Measurements from ENCODE around the gene TFG.
"Not testable (repeated sequence)": the region's sequence is repeated elsewhere in the genome, so short reads cannot be mapped to it uniquely, and the experiment has no call there.

TFG gene

DNA sequence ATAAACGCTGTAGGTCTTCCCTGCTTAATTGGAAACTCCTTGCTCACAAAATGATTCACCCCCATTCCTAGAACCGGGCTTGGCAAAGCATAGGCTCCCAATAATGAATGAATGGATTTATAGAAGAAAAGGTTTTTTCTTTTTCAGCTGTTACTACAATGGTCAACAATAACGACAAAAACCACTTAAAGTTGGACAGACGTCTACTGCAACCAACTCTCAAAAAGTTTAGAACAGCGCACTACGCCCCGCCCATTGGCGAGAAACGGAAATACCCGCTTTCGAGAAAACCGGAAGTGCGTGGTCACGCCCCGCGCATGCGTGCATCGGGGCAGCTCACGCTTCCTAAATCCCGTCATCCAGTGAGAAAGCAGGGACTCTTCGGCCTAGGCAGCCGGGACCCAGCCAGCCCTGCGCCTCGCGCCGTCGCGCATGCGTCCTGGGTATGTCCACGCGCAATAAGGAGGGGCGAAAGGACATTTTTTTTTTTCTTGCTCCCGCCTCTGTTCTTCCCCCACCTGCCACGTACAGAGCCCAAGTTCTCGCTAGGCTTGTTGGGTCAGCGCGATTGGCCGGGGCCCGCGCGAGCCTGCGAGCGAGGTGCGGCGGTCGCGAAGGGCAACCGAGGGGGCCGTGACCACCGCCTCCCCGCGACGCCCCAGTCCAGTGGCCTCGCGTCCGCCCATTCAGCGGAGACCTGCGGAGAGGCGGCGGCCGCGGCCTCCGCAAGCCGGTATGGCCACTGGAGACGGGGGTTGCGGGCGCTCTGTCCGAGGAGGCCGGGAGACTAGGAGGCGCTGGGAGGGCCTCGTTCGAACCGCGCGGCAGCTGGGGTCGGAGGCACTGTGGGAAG, at the start of gene TFG:
TSS of gene TFG (plus strand) at position 506 of the 853 bp plus-strand sequence. CDS start 4,192 bp downstream, outside the sequence.
- DNase-seq (ENCODE audit: low read depth, low spot score) = peak; percentile 100

GRCh38 chr3:100661294-100661693, 48.0 kb upstream of the TFG start:
- not testable (repeated sequence) for DNase-seq (ENCODE audit: low read depth, low spot score)

DNA sequence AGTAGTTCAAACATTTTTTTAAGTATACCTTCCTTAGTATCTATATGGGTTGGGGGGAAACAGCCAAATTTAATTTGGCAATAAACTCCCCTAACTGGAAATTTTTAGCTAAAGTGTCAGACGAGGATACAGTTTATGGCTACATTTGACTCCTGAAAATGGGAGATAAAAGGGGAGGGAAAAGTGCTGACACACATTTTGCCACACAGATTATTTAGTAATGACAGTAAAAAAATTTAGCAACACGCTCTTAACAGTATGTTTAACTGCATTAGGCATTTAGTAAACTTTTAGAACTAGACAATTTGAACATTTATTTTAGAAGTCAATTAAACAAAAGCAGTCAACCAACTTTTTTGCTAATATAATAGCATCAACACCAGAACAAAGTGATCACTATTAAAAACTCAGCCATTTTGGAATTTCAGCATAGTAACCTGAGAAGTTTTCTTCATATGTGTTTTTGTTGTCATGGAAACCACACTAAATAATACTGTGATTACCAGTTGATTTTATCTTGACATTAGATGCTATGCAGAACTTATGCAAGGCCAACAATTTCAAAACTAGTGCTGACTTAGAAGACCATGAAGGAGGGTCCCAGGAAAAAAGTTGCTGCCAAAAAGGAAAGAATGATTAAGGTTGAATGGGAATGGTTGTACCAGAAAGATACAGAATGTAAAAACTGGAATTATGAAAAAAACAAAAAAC, 47.0 kb upstream of the TFG start:
- no peak for DNase-seq (ENCODE audit: low read depth, low spot score)

- DNase-seq (ENCODE audit: low read depth, low spot score) = no peak
Observed at GRCh38 chr3:100665230-100665629, 44.1 kb upstream of the TFG start.

DNA sequence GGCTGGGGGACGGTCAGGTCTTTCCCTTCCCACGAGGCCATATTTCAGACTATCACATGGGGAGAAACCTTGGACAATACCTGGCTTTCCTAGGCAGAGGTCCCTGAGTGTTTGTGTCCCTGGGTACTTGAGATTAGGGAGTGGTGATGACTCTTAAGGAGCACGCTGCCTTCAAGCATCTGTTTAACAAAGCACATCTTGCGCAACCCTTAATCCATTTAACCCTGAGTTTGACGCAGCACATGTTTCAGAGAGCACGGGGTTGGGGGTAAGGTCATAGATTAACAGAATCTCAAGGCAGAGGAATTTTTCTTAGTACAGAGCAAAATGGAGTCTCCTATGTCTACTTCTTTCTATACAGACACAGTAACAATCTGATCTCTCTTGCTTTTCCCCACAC, 42.6 kb upstream of the TFG start:
- DNase-seq (ENCODE audit: low read depth, low spot score) = not testable (repeated sequence)

GRCh38 chr3:100667316-100667715, 42.0 kb upstream of the TFG start:
- DNase-seq (ENCODE audit: low read depth, low spot score) = not testable (repeated sequence)

GRCh38 chr3:100670995-100671394, 38.3 kb upstream of the TFG start:
- not testable (repeated sequence) for DNase-seq (ENCODE audit: low read depth, low spot score)

DNA sequence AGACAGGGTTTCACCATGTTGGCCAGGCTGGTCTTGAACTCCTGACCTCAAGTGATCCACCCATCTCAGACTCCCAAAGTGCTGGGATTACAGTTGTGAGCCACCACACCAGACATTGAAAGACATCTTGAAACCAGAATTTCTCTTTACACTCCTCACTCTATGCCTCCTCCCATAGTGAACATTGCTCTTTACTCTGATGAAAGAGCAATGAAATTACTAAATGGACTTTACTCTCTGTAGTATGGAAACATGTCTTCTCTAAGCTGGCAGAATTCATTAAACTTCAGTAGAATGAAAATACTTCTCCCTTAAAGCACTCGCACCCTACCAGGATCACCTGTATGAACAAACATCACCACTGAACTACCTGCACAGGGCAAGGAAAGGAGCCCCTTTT, 27.8 kb upstream of the TFG start:
- no peak for DNase-seq (ENCODE audit: low read depth, low spot score)

DNA sequence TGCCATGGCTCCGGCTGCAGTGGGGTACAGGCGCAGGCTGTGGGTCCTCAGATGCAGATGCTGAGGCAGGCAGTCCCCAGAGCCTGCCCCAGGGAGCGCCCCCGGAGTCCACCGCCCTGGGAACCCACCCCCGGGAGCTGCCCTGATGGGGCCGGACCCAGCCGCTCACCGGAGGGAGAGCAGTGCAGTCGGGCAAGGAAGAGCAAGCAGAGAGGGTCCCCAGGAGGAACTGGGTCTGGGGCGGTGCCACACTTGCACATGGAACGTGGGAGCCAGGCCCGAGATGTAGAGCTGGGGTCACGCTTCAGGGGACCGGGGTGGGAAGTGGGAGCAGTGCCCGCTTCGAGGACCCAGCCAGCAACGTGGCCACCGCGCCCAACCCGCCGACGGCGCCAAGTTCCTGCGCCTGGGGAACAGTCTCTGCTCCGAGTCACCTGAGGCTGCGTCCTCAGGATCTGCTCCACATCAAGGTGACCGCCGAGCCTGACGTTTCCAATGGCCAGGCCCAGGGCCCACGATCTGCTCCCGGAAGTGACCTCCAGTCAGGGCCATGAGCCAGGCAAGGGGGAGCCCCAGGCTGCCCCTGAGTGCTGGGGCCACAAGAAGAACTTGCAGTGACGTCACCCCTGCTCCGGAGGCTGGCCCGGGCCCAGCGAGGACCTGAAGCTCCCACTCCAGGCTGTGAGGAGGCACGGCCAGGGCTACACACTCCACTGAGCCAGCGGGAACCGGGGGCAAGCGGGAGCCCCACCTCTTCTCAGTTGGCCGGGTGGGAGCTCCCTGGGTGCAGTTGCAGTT, 27.0 kb upstream of the TFG start:
- no peak for DNase-seq (ENCODE audit: low read depth, low spot score)

DNA sequence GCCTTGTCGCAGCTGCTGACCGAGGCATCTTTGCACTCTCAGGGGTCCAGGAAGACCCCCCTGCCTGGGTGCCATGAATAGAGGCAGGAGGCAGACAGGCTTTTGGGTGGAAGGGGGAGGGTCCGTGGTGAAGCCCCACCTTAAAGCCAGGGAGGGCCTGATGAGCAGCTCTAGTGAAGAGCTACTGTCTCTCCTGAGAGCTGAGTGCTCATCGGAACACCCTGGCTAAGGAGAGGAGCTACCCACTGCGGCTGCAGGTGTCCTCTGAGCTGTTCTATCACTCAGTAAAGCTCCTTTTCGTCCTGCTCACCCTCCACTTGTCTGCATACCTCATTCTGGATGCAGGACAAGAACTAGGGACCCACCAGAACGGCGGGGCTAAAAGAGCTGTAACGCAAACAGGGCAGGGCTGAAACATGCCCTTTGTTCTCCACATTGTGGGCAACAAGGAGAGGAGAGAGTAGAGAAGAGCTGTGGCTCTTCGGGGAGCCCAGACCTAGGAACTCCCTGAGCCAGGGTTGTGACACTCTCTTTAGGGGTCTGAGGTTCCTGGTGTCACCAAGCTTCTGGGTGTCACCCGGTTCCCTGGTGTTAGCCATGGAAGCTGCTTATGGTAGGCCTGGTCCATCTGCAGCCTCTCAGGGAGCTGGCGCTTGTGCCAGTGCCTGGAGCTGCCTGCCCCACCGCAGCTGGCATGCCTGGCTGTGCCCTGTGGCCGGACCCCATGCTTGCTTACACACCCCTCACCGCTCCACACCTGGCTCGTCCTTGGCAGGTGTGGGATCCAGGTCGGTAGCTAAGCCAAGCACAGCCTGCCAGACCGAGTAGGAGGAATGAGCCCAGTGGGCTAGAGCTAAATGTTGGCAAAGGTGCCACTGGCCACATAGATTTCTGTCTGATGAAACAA, 26.2 kb upstream of the TFG start:
- no peak for DNase-seq (ENCODE audit: low read depth, low spot score)

- DNase-seq (ENCODE audit: low read depth, low spot score) = no peak
Observed at GRCh38 chr3:100693225-100693624, 16.1 kb upstream of the TFG start.

GRCh38 chr3:100695696-100696095, 13.6 kb upstream of the TFG start:
- no peak for DNase-seq (ENCODE audit: low read depth, low spot score)

DNA sequence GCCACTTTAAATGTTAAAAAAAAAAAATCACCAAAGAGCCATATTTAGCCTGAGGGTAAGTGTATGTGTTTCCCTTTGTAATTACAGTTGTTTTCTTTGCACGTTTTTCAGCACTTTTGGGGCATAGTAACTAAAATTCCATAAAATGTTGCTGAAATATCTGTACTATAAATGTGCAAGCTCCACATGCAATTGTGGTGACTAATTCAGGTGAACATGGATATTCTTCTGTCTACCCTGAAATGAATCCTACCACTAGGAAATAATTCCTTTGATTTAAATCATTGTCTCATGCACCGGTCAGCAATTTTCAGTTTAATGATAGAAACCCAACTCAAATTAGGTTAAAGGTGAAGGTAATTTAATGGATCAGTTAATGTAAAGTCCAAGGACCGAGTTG, 13.1 kb upstream of the TFG start:
- DNase-seq (ENCODE audit: low read depth, low spot score) = no peak

GRCh38 chr3:100697172-100697571, 12.1 kb upstream of the TFG start:
- no peak for DNase-seq (ENCODE audit: low read depth, low spot score)

- no peak for DNase-seq (ENCODE audit: low read depth, low spot score)
Observed at GRCh38 chr3:100697723-100698285, 11.5 kb upstream of the TFG start.

DNA sequence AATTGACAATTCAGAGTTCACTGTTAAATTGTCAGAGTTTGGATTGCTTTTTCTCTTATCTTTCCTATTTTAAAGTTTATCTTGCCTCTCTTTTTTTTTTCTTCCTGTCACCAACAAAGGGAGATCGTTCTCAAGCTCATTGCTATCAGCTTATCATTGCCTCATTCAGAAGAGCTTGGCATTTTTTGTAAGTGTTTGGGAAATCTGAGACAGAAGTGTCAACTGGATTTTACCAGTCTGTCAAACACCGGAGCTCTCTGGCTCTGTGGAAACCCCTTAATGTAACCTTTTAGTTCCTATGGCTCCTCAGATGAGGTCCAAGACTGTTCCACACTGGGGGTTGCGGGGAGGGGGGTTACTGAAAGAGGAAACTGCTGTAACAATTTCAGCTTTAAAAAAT, 10.6 kb upstream of the TFG start:
- no peak for DNase-seq (ENCODE audit: low read depth, low spot score)

GRCh38 chr3:100700708-100701107, 8.6 kb upstream of the TFG start:
- DNase-seq (ENCODE audit: low read depth, low spot score) = no peak

DNA sequence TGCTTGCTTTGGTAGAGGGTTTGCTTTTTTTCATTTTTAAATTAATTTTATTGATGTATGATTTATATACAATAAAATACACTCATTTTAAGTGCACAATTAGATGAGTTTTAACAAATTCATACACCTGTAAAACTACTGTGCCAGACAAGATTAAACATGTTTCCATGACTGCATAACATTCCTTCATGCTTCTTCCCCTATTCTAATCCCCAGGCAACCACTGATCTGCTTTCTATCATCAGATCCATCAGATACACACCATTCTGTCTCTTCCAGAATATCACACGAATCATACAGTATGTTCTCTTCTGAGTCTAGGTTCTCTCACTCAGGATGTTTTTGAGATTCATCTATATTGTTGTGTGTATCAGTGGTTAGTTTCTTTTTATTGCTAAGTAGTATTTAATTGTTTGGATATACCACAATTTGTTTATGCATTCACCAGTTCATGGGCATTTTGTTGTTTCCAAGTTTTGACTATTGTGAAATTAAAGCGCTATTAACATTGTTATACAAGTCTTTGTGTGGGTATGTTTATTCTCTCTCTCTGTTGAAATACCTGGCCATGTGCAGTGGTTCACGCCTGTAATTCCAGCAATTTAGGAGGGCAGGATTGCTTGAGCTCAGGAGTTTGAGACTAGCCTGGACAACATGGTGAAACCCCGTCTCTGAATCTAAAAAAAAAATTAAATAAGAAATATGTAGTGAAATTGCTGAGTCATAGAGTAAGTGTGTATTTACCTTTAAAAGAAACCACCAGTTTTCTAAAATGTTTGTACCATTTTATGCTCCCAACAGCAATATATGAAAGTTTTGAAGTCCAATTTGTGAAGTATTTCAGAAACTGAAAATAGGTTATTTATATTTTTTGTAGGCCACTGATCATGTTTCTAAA, 7.0 kb upstream of the TFG start:
- DNase-seq (ENCODE audit: low read depth, low spot score) = no peak

DNA sequence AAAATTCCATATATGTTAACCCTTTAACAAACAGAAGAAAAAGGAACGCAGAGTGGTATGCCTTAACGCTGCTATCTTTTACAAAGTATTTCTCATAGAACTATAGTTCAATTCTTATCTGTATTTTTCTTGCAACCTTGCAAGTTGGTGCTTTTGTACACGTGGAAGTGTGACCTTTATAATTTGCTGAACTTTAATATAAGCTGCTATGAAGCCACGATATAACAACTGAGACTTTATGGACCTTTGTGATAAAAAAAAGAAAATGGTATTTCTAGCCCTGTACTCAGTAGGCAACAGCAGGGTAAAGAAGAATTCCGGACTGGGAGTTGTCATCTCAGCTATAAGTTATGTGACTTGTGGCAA, 6.3 kb upstream of the TFG start:
- no peak for DNase-seq (ENCODE audit: low read depth, low spot score)

DNA sequence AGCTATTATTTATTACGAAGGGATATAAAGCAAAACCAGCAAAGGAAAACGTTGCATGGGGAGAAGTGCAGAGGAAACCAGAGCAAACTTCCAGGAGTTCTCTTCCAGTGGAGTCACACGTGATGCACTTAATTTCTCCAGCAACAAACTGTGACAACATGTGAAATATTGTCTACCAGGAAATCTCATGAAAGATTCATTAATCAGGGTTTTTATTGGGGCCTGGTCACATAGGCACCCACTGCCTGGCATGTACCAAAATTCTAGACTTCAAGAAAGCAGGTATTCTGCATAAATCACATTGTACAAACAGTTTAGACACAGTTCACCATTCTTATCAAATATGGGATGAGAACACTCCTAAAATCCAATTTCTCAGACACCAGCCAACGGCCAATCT, 5.4 kb upstream of the TFG start:
- no peak for DNase-seq (ENCODE audit: low read depth, low spot score)

All from smooth muscle cell of the brain vasculature (primary cell).